Memory B cell (primary cell): ENCODE results near the gene C9orf43.
"Not testable (repeated sequence)": the region's sequence is repeated elsewhere in the genome, so short reads cannot be mapped to it uniquely, and the experiment has no call there.

Source experiments
- ATAC-seq: fragments of 150-1000 bp; cut with Tn5 transposase; 2 replicates; pipeline ENCODE4 v1.10.0; 2021; ENCODE audit warnings: low read depth, mild to moderate bottlenecking, moderate library complexity
- DNase-seq, 2 donors: peaks; one replicate each; pipeline ENCODE4 v3.0.0; 2022; ENCODE audit warnings: low spot score in 2 of 2
- H3K27ac Mint-ChIP-seq: one replicate; pipeline ENCODE4 v1.8.0; 2022; ENCODE audit warnings: mild to moderate bottlenecking, moderate library complexity, mixed read lengths
- H3K27me3 Mint-ChIP-seq: one replicate; pipeline ENCODE4 v1.8.0; 2022; ENCODE audit warnings: mixed read lengths
- H3K36me3 Mint-ChIP-seq: one replicate; pipeline ENCODE4 v1.8.0; 2022; ENCODE audit warnings: mild to moderate bottlenecking, mixed read lengths
- H3K4me1 Mint-ChIP-seq: one replicate; pipeline ENCODE4 v1.8.0; 2022; ENCODE audit warnings: mixed read lengths
- H3K4me3 Mint-ChIP-seq: one replicate; pipeline ENCODE4 v1.8.0; 2022; ENCODE audit warnings: mild to moderate bottlenecking, moderate library complexity, mixed read lengths
- H3K9me3 Mint-ChIP-seq: one replicate; pipeline ENCODE4 v1.8.0; 2022; ENCODE audit warnings: mixed read lengths

C9orf43 gene

GRCh38 chr9:113375057-113376023 lies 35.2 kb upstream of the C9orf43 start:
- Mint-ChIP-seq H3K4me3 (peak overlapping the region; percentile 77), H3K9me3 (no peaks in the 10 kb centered on the region), H3K27ac (peak overlapping the region; percentile 53), H3K4me1 (peaks cover 15% of the 10 kb centered on the region), H3K27me3 (no peaks in the 10 kb centered on the region), H3K36me3 (peaks cover 7% of the 10 kb centered on the region)
- DNase-seq (no peak), ATAC-seq (no peak)

- Mint-ChIP-seq H3K4me1 (peaks cover 24% of the 10 kb centered on the region), H3K27me3 (no peaks in the 10 kb centered on the region), H3K36me3 (peaks cover 7% of the 10 kb centered on the region), H3K27ac (peak within 1 kb of the TSS; percentile 65), H3K4me3 (peak within 1 kb of the TSS; percentile 93), H3K9me3 (no peaks in the 10 kb centered on the region)
- ATAC-seq (peak; percentile 88), DNase-seq (peak; percentile 71)
These were observed 33.6 kb upstream of the C9orf43 start, which contains the start of gene HDHD3 for GRCh38 chr9:113376634-113377567. TSS of gene HDHD3 (minus strand) at chr9:113376986. CDS start at chr9:113374354, 2,632 bp downstream.

GRCh38 chr9:113379094-113379828 lies 31.3 kb upstream of the C9orf43 start:
- H3K9me3 Mint-ChIP-seq, H3K36me3 Mint-ChIP-seq, DNase-seq, H3K27me3 Mint-ChIP-seq, ATAC-seq, H3K4me3 Mint-ChIP-seq: not testable (repeated sequence)
- peak overlapping the region; percentile 39 for H3K27ac Mint-ChIP-seq
- H3K4me1 Mint-ChIP-seq: peaks cover 20% of the 10 kb centered on the region

DNA sequence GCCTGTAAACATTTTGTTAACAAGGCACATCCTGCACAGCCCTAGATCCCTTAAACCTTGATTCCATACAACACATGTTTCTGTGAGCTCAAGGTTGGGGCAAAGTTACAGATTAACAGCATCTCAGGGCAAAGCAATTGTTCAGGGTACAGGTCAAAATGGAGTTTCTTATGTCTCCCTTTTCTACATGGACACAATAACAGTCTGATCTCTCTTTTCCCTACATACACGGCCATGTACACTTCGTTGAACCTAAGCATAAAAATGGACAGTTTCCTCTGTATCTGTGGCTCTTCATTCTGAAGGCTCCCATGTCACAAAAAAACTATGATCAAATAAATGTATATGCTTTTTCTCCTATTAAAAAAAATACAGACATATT lies 30.7 kb upstream of the C9orf43 start:
- H3K27me3 Mint-ChIP-seq, ATAC-seq, H3K36me3 Mint-ChIP-seq, H3K4me3 Mint-ChIP-seq, H3K9me3 Mint-ChIP-seq, DNase-seq: not testable (repeated sequence)
- H3K27ac Mint-ChIP-seq: peak overlapping the region; percentile 68
- H3K4me1 Mint-ChIP-seq: peaks cover 20% of the 10 kb centered on the region

DNA sequence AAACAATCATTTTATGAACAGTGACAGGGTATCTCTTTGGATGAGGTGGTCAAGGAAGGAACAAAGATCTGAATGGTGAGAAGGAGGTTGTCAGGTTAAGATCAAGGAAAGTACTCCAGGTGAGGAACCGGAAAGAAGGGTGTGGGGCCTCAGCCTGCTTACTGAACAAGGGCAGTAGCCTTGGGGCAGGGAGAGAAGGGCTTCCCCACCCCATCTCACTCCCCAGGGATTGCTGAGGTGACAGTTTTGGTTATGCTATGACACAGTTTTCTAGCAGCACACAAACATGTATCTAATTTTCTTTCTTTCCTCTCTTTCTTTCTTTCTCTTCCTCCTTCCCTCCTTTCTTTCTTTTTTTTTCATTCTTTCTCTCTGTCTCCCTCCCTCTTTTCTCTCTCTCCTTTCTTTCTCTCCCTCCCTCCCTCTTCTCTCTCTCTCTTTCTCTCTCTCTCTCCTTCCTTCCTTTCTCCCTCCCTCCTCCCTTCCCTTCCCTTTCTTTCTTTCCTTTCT lies 29.6 kb upstream of the C9orf43 start:
- ATAC-seq (peak; percentile 50), DNase-seq (peak; percentile 28 to 46)
- H3K9me3 Mint-ChIP-seq: no peaks in the 10 kb centered on the region
- H3K4me1 Mint-ChIP-seq: peaks cover 12% of the 10 kb centered on the region
- H3K36me3 Mint-ChIP-seq: no peaks in the 10 kb centered on the region
- H3K4me3 Mint-ChIP-seq: peak overlapping the region; percentile 28
- H3K27ac Mint-ChIP-seq: peak overlapping the region; percentile 68
- H3K27me3 Mint-ChIP-seq: no peaks in the 10 kb centered on the region

DNA sequence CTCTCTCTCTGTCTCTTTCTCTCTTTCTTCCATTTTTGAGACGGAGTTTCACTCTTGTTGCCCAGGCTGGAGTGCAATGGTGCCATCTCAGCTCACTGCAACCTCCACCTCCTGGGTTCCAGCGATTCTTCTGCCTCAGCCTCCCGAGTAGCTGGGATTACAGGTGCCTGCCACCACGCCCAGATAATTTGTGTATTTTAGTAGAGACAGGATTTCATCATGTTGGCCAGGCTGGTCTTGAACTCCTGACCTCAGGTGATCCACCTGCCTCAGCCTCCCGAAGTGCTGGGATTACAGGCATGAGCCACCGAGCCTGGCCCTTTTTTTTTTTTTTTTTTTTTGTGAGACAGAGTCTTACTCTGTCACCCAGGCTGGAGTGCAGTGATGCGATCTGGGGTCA lies 29.1 kb upstream of the C9orf43 start:
- Mint-ChIP-seq H3K4me3 (peak overlapping the region; percentile 64), H3K4me1 (peaks cover 12% of the 10 kb centered on the region), H3K27ac (peak overlapping the region; percentile 68)
- ATAC-seq, H3K36me3 Mint-ChIP-seq, DNase-seq, H3K27me3 Mint-ChIP-seq, H3K9me3 Mint-ChIP-seq: not testable (repeated sequence)

GRCh38 chr9:113381909-113382411 lies 28.6 kb upstream of the C9orf43 start:
- no peak overlapping the region for H3K4me3 Mint-ChIP-seq
- no peaks in the 10 kb centered on the region for H3K27me3 Mint-ChIP-seq
- no peaks in the 10 kb centered on the region for H3K9me3 Mint-ChIP-seq
- peaks cover 11% of the 10 kb centered on the region for H3K4me1 Mint-ChIP-seq
- DNase-seq (no peak), ATAC-seq (no peak)
- peaks cover 7% of the 10 kb centered on the region for H3K36me3 Mint-ChIP-seq
- H3K27ac Mint-ChIP-seq: no peak overlapping the region

- Mint-ChIP-seq H3K9me3 (no peaks in the 10 kb centered on the region), H3K4me3 (no peak overlapping the region), H3K27ac (no peak overlapping the region), H3K27me3 (no peaks in the 10 kb centered on the region), H3K36me3 (peaks cover 34% of the 10 kb centered on the region), H3K4me1 (no peaks in the 10 kb centered on the region)
- no peak for ATAC-seq
- DNase-seq: no peak
These were observed 23.8 kb upstream of the C9orf43 start for GRCh38 chr9:113386571-113387393.

- no peak for ATAC-seq
- Mint-ChIP-seq H3K4me3 (no peak overlapping the region), H3K4me1 (no peaks in the 10 kb centered on the region), H3K9me3 (no peaks in the 10 kb centered on the region), H3K27ac (no peak overlapping the region), H3K27me3 (no peaks in the 10 kb centered on the region), H3K36me3 (peaks cover 38% of the 10 kb centered on the region)
- DNase-seq: no peak
These were observed 22.9 kb upstream of the C9orf43 start for GRCh38 chr9:113387560-113388230.

DNA sequence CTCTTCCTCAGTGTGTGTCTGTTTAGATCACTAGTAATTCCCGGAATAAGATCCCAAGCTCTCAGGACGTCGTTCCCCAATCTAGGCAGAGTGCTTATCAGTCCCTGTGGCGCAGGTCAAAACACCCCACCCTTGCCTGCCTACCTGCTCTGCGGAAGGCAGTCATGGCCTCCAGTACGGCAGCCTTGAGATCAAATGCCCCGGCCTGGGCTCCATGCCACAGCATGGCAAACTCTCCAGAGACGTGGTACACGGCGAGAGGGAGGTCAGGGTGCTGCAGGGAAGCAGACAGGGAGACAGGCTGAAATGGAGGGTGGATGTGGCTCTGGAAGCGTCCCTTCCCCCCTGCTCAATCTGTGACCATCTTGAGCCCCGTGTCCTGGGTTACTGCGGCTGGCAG lies 21.7 kb upstream of the C9orf43 start:
- Mint-ChIP-seq H3K4me1 (no peaks in the 10 kb centered on the region), H3K27ac (no peak overlapping the region), H3K4me3 (no peak overlapping the region), H3K27me3 (no peaks in the 10 kb centered on the region), H3K36me3 (peaks cover 38% of the 10 kb centered on the region), H3K9me3 (no peaks in the 10 kb centered on the region)
- DNase-seq (no peak), ATAC-seq (no peak)

GRCh38 chr9:113389451-113389850 lies 21.1 kb upstream of the C9orf43 start:
- Mint-ChIP-seq H3K4me1 (no peaks in the 10 kb centered on the region), H3K4me3 (no peak overlapping the region), H3K27ac (no peak overlapping the region), H3K27me3 (no peaks in the 10 kb centered on the region), H3K36me3 (peaks cover 38% of the 10 kb centered on the region), H3K9me3 (no peaks in the 10 kb centered on the region)
- DNase-seq (no peak), ATAC-seq (no peak)
